HG03039 (cell line): ENCODE data around the gene PSMB1.

Experiments
- ATAC-seq: cut with Tn5 transposase; IDR thresholded peaks from one replicate; pipeline ENCODE4 v1.9.1; 2021; ENCODE audit warnings: mild to moderate bottlenecking, moderate library complexity; ENCODE audit not compliant: unreplicated experiment

Gene PSMB1

GRCh38 chr6:170552765-170553533 is at the start of gene PSMB1:
Gene PSMB1 (minus strand): TSS chr6:170553307. CDS start chr6:170553242, 65 bp downstream.
- peak; percentile 54 for ATAC-seq

GRCh38 chr6:170597278-170597677 is 44.2 kb upstream of the PSMB1 start:
- ATAC-seq, result no peak

GRCh38 chr6:170596426-170596825 is 43.3 kb upstream of the PSMB1 start:
- ATAC-seq, result no peak

GRCh38 chr6:170590725-170591124 is 37.6 kb upstream of the PSMB1 start:
- no peak for ATAC-seq

GRCh38 chr6:170584954-170585498 is 31.9 kb upstream of the PSMB1 start:
- peak; percentile 27 for ATAC-seq

- ATAC-seq, result peak; percentile 97
Measured at GRCh38 chr6:170584181-170584953, 31.3 kb upstream of the PSMB1 start, which contains the start of gene PDCD2. Gene PDCD2 (minus strand): TSS chr6:170584637. CDS start chr6:170584581, 56 bp downstream.

- no peak for ATAC-seq
Measured at GRCh38 chr6:170583756-170584180, 30.7 kb upstream of the PSMB1 start.

GRCh38 chr6:170578909-170579308 is 25.8 kb upstream of the PSMB1 start:
- ATAC-seq, result no peak

- ATAC-seq, result no peak
Measured at GRCh38 chr6:170575250-170575649, 22.1 kb upstream of the PSMB1 start.

- ATAC-seq, result no peak
Measured at GRCh38 chr6:170572704-170573466, 19.8 kb upstream of the PSMB1 start.

GRCh38 chr6:170564936-170565530 is 11.9 kb upstream of the PSMB1 start:
- ATAC-seq, result no peak

GRCh38 chr6:170561555-170561954 is 8.4 kb upstream of the PSMB1 start:
- ATAC-seq, result no peak

- no peak for ATAC-seq
Measured at GRCh38 chr6:170555305-170555704, 2.2 kb upstream of the PSMB1 start.

GRCh38 chr6:170554796-170555137 is 1.7 kb upstream of the PSMB1 start:
- no peak for ATAC-seq

- peak; percentile 94 for ATAC-seq
Measured at GRCh38 chr6:170554013-170554795, 1.1 kb upstream of the PSMB1 start, which contains the start of gene TBP. Gene TBP (plus strand): TSS chr6:170554369. CDS start chr6:170557030, 2,661 bp downstream.

GRCh38 chr6:170553534-170554012 is 466 bp upstream of the PSMB1 start:
- ATAC-seq, result peak; percentile 34

- ATAC-seq, result no peak
Measured at GRCh38 chr6:170545405-170545804, 7.7 kb downstream of the PSMB1 start.

- ATAC-seq, result no peak
Measured at GRCh38 chr6:170542031-170542719, 10.9 kb downstream of the PSMB1 start.

- ATAC-seq, result no peak
Measured at GRCh38 chr6:170537329-170537728, 15.8 kb downstream of the PSMB1 start.
